K562 (cell line): ENCODE data around the gene TFCP2L1. TPM values are rescaled to one million over a fixed set of nuclear protein-coding genes. Genes with fewer than 3 reads are reported as not detected.

ENCODE experiments used
- ESRRB ChIP-seq: fragments of 250-450 bp; sonication (Bioruptor Pico); IDR thresholded peaks from 2 replicates; pipeline ENCODE4 v1.5.0; 2020; ENCODE audit warnings: mild to moderate bottlenecking, moderate library complexity, borderline replicate concordance
- HDGF ChIP-seq: fragments of 450-650 bp; IDR thresholded peaks from 2 replicates; pipeline ENCODE4 v1.6.1; 2016
- IRF2 ChIP-seq: sonication (generic); formaldehyde crosslinking; IDR thresholded peaks from 2 replicates; pipeline ENCODE4 v1.8.1; 2022; ENCODE audit warnings: mild to moderate bottlenecking, missing genetic modification reagents
- L3MBTL2 ChIP-seq: fragments of 450-650 bp; IDR thresholded peaks from 2 replicates; pipeline ENCODE4 v1.6.1; 2016; ENCODE audit warnings: mild to moderate bottlenecking, moderate library complexity
- MCM2 ChIP-seq: fragments of 450-650 bp; IDR thresholded peaks from 2 replicates; pipeline ENCODE4 v1.6.1; 2017; ENCODE audit warnings: low read depth, mild to moderate bottlenecking
- MCM7 ChIP-seq, 2 experiments: fragments of 450-650 bp; IDR thresholded peaks; 2 replicates each; pipeline ENCODE4 v1.6.1; 2016 to 2018
- NFIC ChIP-seq: fragments of 450-650 bp; IDR thresholded peaks from 2 replicates; pipeline ENCODE4 v1.6.1; 2017; ENCODE audit warnings: mild to moderate bottlenecking, inconsistent platforms
- NRF1 ChIP-seq, 2 experiments: fragments of 450-650 bp; IDR thresholded peaks in 1 of 2; conservative IDR thresholded peaks in 1 of 2; 2 replicates each; pipeline ENCODE4 v1.6.1; 2014; ENCODE audit warnings: mild to moderate bottlenecking in 2 of 2
- PHB2 ChIP-seq: fragments of 450-650 bp; IDR thresholded peaks from 2 replicates; pipeline ENCODE4 v1.6.1; 2017; ENCODE audit warnings: low read depth
- POU5F1 ChIP-seq: fragments of 150-350 bp; IDR thresholded peaks from 2 replicates; pipeline ENCODE4 v1.6.1; 2014; ENCODE audit warnings: borderline replicate concordance, low read length, low read depth, mild to moderate bottlenecking; ENCODE audit not compliant: partially characterized antibody
- PTBP1 ChIP-seq: fragments of 200-400 bp; formaldehyde crosslinking; IDR thresholded peaks from 2 replicates; pipeline ENCODE4 v1.6.1; 2017; ENCODE audit warnings: low read depth, low read length
- THRAP3 ChIP-seq: fragments of 450-650 bp; IDR thresholded peaks from 2 replicates; pipeline ENCODE4 v1.6.1; 2016; ENCODE audit warnings: mild to moderate bottlenecking, inconsistent platforms, borderline replicate concordance
- ZNF217 ChIP-seq: sonication (generic); formaldehyde crosslinking; IDR thresholded peaks from 2 replicates; pipeline ENCODE4 v1.8.0; 2022; ENCODE audit warnings: mild to moderate bottlenecking, missing genetic modification reagents
- ZNF253 ChIP-seq: fragments of 250-450 bp; sonication (Bioruptor Pico); conservative IDR thresholded peaks from 2 replicates; pipeline ENCODE4 v1.6.1; 2021; ENCODE audit warnings: mild to moderate bottlenecking
- ZNF76 ChIP-seq: fragments of 250-450 bp; sonication (Bioruptor Pico); IDR thresholded peaks from 2 replicates; pipeline ENCODE4 v1.4.0; 2020; ENCODE audit warnings: mild to moderate bottlenecking, moderate library complexity, borderline replicate concordance
- polyA plus RNA-seq, 8 experiments: library from polyadenylated mRNA; depleted of rRNA in 4 of 8; stranded (reverse) in 5 of 8; unstranded in 3 of 8; fragments of >200 nt; fragmentation: Nextera tagmentation in 2 of 8; fragmentation: Illumina TruSeq in 1 of 8; extraction: Ambion mirVana in 2 of 8; extraction: Trizol in 1 of 8; gene quantifications; 2 replicates each; pipeline versions ENCODE4 v1.2.1 to v1.2.3, GENCODE V29; 2011 to 2014; ENCODE audit warnings: inconsistent platforms in 1 of 8, missing spikeins in 1 of 8
- total RNA-seq, 7 experiments: library from RNA; depleted of rRNA in 6 of 7; stranded (reverse); fragments of >200 nt in 6 of 7; fragmentation: Illumina TruSeq in 2 of 7; extraction: Trizol in 2 of 7; gene quantifications; 2 replicates each; pipeline versions ENCODE4 v1.2.1 to v1.2.3, GENCODE V29; 2011 to 2021; ENCODE audit warnings: low replicate concordance in 1 of 7
- TF ChIP-seq, protein P1 (sequence below): fragments of 250-450 bp; sonication (Bioruptor Pico); IDR thresholded peaks from 2 replicates; pipeline ENCODE4 v1.4.0; 2020; ENCODE audit warnings: mild to moderate bottlenecking, moderate library complexity
- TF ChIP-seq, protein P2 (sequence below), 3 experiments: fragments of 200-800 bp in 1 of 3; sonication (Bioruptor generic) in 1 of 3; sonication (generic) in 1 of 3; formaldehyde crosslinking in 1 of 3; IDR thresholded peaks; 2 replicates each; pipeline versions ENCODE4 v1.6.1 to v1.8.0; 2016 to 2022; ENCODE audit warnings: mild to moderate bottlenecking in 2 of 3, missing compliant biosample characterization in 2 of 3, missing genetic modification characterization in 2 of 3, missing genetic modification reagents in 1 of 3
- TF ChIP-seq, protein P3 (sequence below), 2 experiments: fragments of 200-800 bp in 1 of 2; sonication (Bioruptor generic) in 1 of 2; sonication (generic) in 1 of 2; formaldehyde crosslinking in 1 of 2; IDR thresholded peaks in 1 of 2; conservative IDR thresholded peaks in 1 of 2; 2 replicates each; pipeline versions ENCODE4 v1.5.0 to v1.6.1; 2016 to 2020; ENCODE audit warnings: missing compliant biosample characterization in 1 of 2, missing genetic modification characterization in 1 of 2, missing genetic modification reagents in 1 of 2
- TF ChIP-seq, protein P4 (sequence below), 2 experiments: fragments of 450-650 bp in 1 of 2; sonication (generic) in 1 of 2; formaldehyde crosslinking in 1 of 2; IDR thresholded peaks in 1 of 2; conservative IDR thresholded peaks in 1 of 2; 2 replicates each; pipeline versions ENCODE4 v1.6.1 to v1.8.1; 2016 to 2023; ENCODE audit warnings: mild to moderate bottlenecking in 2 of 2, moderate library complexity in 2 of 2, inconsistent platforms in 1 of 2, missing genetic modification reagents in 1 of 2
- TF ChIP-seq, protein P5 (sequence below): fragments of 250-450 bp; sonication (Bioruptor Pico); IDR thresholded peaks from 2 replicates; pipeline ENCODE4 v1.8.0; 2021; ENCODE audit warnings: borderline replicate concordance, mild to moderate bottlenecking, moderate library complexity; ENCODE audit not compliant: poor library complexity, severe bottlenecking

TFCP2L1 gene
- total and polyA plus RNA-seq, 9 of the 15 experiments (the other 6 are each of a cell fraction or from before 2014, with no cell fraction given): 0.08 to 1.00 (median 0.42) TPM

DNA sequence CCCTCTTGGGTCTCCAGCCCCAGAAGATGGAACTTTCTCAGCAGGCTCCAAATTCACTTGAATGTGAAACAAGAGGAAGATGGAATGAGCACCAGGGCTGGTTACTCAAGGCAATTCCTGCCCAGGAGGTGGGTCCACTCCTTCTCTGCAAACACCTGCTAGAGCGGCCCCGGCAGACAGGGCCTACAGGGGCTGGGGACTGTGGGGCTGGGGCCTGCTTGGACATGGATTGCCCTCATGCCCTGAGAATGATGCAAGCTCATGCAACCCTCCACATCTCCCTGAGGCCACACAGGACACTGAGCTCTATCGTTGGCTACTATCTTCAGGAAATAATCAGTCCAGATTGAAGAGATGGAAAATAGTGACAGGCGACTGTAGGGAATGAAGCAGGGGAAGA is 39.1 kb downstream of the TFCP2L1 start (continued):
- TF ChIP-seq PHB2 (no peak), ZNF217 (no peak), PTBP1 (no peak), L3MBTL2 (peak; percentile 69), HDGF (no peak), MCM7 (IDR thresholded peaks at IDR 0.05) (no peak), THRAP3 (no peak), POU5F1 (no peak), ESRRB (CRISPR knock-in tag) (no peak), MCM2 (no peak), IRF2 (no peak), NRF1 (conservative IDR thresholded peaks at IDR 0.05 in 1 of 2, IDR thresholded peaks at IDR 0.05 in 1 of 2) (no peak), ZNF76 (CRISPR knock-in tag) (no peak), ZNF253 (no peak), NFIC (no peak)
- TF ChIP-seq, protein P1, sequence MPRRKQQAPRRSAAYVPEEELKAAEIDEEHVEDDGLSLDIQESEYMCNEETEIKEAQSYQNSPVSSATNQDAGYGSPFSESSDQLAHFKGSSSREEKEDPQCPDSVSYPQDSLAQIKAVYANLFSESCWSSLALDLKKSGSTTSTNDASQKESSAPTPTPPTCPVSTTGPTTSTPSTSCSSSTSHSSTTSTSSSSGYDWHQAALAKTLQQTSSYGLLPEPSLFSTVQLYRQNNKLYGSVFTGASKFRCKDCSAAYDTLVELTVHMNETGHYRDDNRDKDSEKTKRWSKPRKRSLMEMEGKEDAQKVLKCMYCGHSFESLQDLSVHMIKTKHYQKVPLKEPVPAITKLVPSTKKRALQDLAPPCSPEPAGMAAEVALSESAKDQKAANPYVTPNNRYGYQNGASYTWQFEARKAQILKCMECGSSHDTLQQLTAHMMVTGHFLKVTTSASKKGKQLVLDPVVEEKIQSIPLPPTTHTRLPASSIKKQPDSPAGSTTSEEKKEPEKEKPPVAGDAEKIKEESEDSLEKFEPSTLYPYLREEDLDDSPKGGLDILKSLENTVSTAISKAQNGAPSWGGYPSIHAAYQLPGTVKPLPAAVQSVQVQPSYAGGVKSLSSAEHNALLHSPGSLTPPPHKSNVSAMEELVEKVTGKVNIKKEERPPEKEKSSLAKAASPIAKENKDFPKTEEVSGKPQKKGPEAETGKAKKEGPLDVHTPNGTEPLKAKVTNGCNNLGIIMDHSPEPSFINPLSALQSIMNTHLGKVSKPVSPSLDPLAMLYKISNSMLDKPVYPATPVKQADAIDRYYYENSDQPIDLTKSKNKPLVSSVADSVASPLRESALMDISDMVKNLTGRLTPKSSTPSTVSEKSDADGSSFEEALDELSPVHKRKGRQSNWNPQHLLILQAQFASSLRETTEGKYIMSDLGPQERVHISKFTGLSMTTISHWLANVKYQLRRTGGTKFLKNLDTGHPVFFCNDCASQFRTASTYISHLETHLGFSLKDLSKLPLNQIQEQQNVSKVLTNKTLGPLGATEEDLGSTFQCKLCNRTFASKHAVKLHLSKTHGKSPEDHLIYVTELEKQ (CRISPR knock-in tag): no peak
- TF ChIP-seq, protein P2, sequence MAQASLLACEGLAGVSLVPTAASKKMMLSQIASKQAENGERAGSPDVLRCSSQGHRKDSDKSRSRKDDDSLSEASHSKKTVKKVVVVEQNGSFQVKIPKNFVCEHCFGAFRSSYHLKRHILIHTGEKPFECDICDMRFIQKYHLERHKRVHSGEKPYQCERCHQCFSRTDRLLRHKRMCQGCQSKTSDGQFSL (CRISPR knock-in tag; IDR thresholded peaks at IDR 0.05): no peak
- TF ChIP-seq, protein P2 (tag; IDR thresholded peaks at IDR 0.05): 0 out of 4 replicates have a peak, but pooled peaks of 1 of the 2 experiments have one; percentile 55
- TF ChIP-seq, protein P3, sequence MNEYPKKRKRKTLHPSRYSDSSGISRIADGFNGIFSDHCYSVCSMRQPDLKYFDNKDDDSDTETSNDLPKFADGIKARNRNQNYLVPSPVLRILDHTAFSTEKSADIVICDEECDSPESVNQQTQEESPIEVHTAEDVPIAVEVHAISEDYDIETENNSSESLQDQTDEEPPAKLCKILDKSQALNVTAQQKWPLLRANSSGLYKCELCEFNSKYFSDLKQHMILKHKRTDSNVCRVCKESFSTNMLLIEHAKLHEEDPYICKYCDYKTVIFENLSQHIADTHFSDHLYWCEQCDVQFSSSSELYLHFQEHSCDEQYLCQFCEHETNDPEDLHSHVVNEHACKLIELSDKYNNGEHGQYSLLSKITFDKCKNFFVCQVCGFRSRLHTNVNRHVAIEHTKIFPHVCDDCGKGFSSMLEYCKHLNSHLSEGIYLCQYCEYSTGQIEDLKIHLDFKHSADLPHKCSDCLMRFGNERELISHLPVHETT (CRISPR knock-in tag; conservative IDR thresholded peaks at IDR 0.05 in 1 of 2, IDR thresholded peaks at IDR 0.05 in 1 of 2): no peak
- TF ChIP-seq, protein P4, sequence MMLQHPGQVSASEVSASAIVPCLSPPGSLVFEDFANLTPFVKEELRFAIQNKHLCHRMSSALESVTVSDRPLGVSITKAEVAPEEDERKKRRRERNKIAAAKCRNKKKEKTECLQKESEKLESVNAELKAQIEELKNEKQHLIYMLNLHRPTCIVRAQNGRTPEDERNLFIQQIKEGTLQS (IDR thresholded peaks at IDR 0.05): peak; percentile 58; the same call in 1 of the 2 replicates
- TF ChIP-seq, protein P4 (CRISPR knock-in tag; conservative IDR thresholded peaks at IDR 0.05): no peak
- TF ChIP-seq, protein P5, sequence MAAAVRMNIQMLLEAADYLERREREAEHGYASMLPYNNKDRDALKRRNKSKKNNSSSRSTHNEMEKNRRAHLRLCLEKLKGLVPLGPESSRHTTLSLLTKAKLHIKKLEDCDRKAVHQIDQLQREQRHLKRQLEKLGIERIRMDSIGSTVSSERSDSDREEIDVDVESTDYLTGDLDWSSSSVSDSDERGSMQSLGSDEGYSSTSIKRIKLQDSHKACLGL (CRISPR knock-in tag): no peak
